CD4-positive, alpha-beta T cell (primary cell): ENCODE data around the gene TARM1. TPM values are rescaled to one million over a fixed set of nuclear protein-coding genes. Genes with fewer than 3 reads are reported as not detected.

ENCODE experiments used
- ATAC-seq: fragments of 200-7000 bp; cut with Tn5 transposase; one replicate; pipeline ENCODE4 v1.10.0; 2022; ENCODE audit warnings: mild to moderate bottlenecking; ENCODE audit not compliant: poor library complexity
- CTCF ChIA-PET: fragments of 350-600 bp; sonication (Branson Sonifier 250); formaldehyde crosslinking; loops from one replicate; lab custom pipeline; 2021; ENCODE audit warnings: antibody characterized with exemption, inconsistent platforms; lab: Charles Lee
- POLR2A ChIA-PET: fragments of 350-600 bp; sonication (Branson Sonifier 250); formaldehyde crosslinking; loops from one replicate; lab custom pipeline; 2021; ENCODE audit warnings: antibody characterized with exemption, inconsistent platforms; lab: Charles Lee
- DNase-seq, 14 experiments: peaks; one replicate each; pipeline ENCODE4 v3.0.0-alpha.2; 2013 to 2020; ENCODE audit warnings: mixed read lengths in 2 of 14
- H3K27ac ChIP-seq, 2 donors: one replicate each; pipeline versions ENCODE4 v1.5.1 to v1.7.0; 2013; ENCODE audit warnings: low read length in 2 of 2, low read depth in 1 of 2, mild to moderate bottlenecking in 1 of 2
- H3K27me3 ChIP-seq, 2 experiments: 1 replicate in 1 of 2; 2 replicates in 1 of 2; pipeline versions ENCODE4 v1.6.1 to v1.7.0; 2013; ENCODE audit warnings: low read length in 2 of 2, control low read depth in 1 of 2, mild to moderate bottlenecking in 1 of 2, moderate library complexity in 1 of 2; ENCODE audit not compliant: insufficient read depth in 2 of 2, control insufficient read depth in 1 of 2
- H3K36me3 ChIP-seq: one replicate; pipeline ENCODE4 v1.6.1; 2013; ENCODE audit warnings: low read length, control low read depth; ENCODE audit not compliant: insufficient read depth
- H3K4me1 ChIP-seq: one replicate; pipeline ENCODE4 v1.6.1; 2013; ENCODE audit warnings: low read length, control low read depth; ENCODE audit not compliant: insufficient read depth
- H3K4me3 ChIP-seq: one replicate; pipeline ENCODE4 v1.5.1; 2013; ENCODE audit warnings: mild to moderate bottlenecking, low read length, moderate library complexity
- H3K9me3 ChIP-seq, 2 experiments: 1 replicate in 1 of 2; 2 replicates in 1 of 2; pipeline versions ENCODE4 v1.6.1 to v1.7.0; 2013; ENCODE audit warnings: low read length in 2 of 2, mild to moderate bottlenecking in 2 of 2, control low read depth in 1 of 2, moderate library complexity in 1 of 2; ENCODE audit not compliant: control insufficient read depth in 1 of 2, insufficient read depth in 1 of 2
- H3K27ac Mint-ChIP-seq: one replicate; pipeline ENCODE4 v1.8.0; 2020; ENCODE audit warnings: mixed read lengths
- H3K27me3 Mint-ChIP-seq: one replicate; pipeline ENCODE4 v1.8.0; 2021; ENCODE audit warnings: mixed read lengths
- H3K36me3 Mint-ChIP-seq: one replicate; pipeline ENCODE4 v1.8.0; 2021; ENCODE audit warnings: low read depth, mixed read lengths
- H3K4me1 Mint-ChIP-seq: one replicate; pipeline ENCODE4 v1.8.0; 2021; ENCODE audit warnings: low read depth, mixed read lengths
- H3K4me3 Mint-ChIP-seq: one replicate; pipeline ENCODE4 v1.8.0; 2020; ENCODE audit warnings: mild to moderate bottlenecking, mixed read lengths
- H3K9me3 Mint-ChIP-seq: one replicate; pipeline ENCODE4 v1.8.0; 2020; ENCODE audit warnings: mixed read lengths
- CTCF ChIP-seq: fragments of 200-600 bp; IDR thresholded peaks from one replicate; pipeline ENCODE4 v1.8.0; 2022; ENCODE audit warnings: antibody characterized with exemption, mild to moderate bottlenecking
- intact Hi-C, 2 experiments: fragments of 100-400 bp; cut with DNase I in 1 of 2; cut with micrococcal nuclease in 1 of 2; formaldehyde crosslinking; loops; one replicate each; pipeline versions ENCODE4 v1.15.1 to v1.9.0; 2023 to 2025; cut with DNase I, micrococcal nuclease
- total RNA-seq, 174 experiments: library from RNA in 2 of 174; stranded (reverse) in 2 of 174; gene quantifications; one replicate each; pipeline ENCODE4 v1.2.3 and lab custom pipeline; 2021 to 2026

TARM1 gene
- total RNA-seq, 2 experiments from 2014 or later: not detected

GRCh38 chr19:54069470-54069869 is 11.7 kb downstream of the TARM1 start:
- DNase-seq (no peak), ATAC-seq (no peak)
- H3K27me3 Mint-ChIP-seq: peaks cover 14% of the 10 kb centered on the region
- Histone ChIP-seq H3K4me3 (no peak overlapping the region), H3K9me3 (peaks cover 0 to 12% of the 10 kb centered on the region in 2 experiments), H3K27ac (no peak overlapping the region), H3K36me3 (no peaks in the 10 kb centered on the region), H3K4me1 (no peaks in the 10 kb centered on the region), H3K27me3 (no peaks in the 10 kb centered on the region)
- H3K27ac Mint-ChIP-seq: no peak overlapping the region
- no peaks in the 10 kb centered on the region for H3K9me3 Mint-ChIP-seq
- ChIA-PET CTCF (no interaction called here), POLR2A (no interaction called here)
- H3K4me1 Mint-ChIP-seq: no peaks in the 10 kb centered on the region
- intact Hi-C loops: no loop called here
- no peak for TF ChIP-seq CTCF
- H3K4me3 Mint-ChIP-seq: no peak overlapping the region
- no peaks in the 10 kb centered on the region for H3K36me3 Mint-ChIP-seq

GRCh38 chr19:54063350-54064116 is 17.6 kb downstream of the TARM1 start, which contains the start of gene VSTM1:
TSS of gene VSTM1 (minus strand) at chr19:54063897. CDS start at chr19:54063777, 120 bp downstream.
- Histone ChIP-seq H3K4me1 (no peaks in the 10 kb centered on the region), H3K36me3 (no peaks in the 10 kb centered on the region), H3K27ac (no peak within 1 kb of the TSS), H3K27me3 (peaks cover 3 to 5% of the 10 kb centered on the region in 2 experiments), H3K4me3 (no peak within 1 kb of the TSS), H3K9me3 (peaks cover 0 to 9% of the 10 kb centered on the region in 2 experiments)
- Mint-ChIP-seq H3K4me3 (no peak within 1 kb of the TSS), H3K27ac (no peak within 1 kb of the TSS), H3K27me3 (peaks cover 28% of the 10 kb centered on the region), H3K9me3 (no peaks in the 10 kb centered on the region), H3K4me1 (no peaks in the 10 kb centered on the region), H3K36me3 (no peaks in the 10 kb centered on the region)
- no peak for DNase-seq
- no peak for TF ChIP-seq CTCF
- no peak for ATAC-seq
- POLR2A ChIA-PET: no interaction called here
- intact Hi-C loops: no loop called here
- CTCF ChIA-PET: no interaction called here

- TF ChIP-seq CTCF: no peak
- intact Hi-C loops: no loop called here
- H3K4me1 ChIP-seq: no peaks in the 10 kb centered on the region
- CTCF ChIA-PET: no interaction called here
- no peak overlapping the region for H3K4me3 ChIP-seq
- Mint-ChIP-seq H3K27ac (no peak overlapping the region), H3K4me1 (no peaks in the 10 kb centered on the region), H3K4me3 (no peak overlapping the region), H3K36me3 (no peaks in the 10 kb centered on the region), H3K27me3 (peaks cover 28% of the 10 kb centered on the region), H3K9me3 (no peaks in the 10 kb centered on the region)
- DNase-seq: peak in 2 of 14 experiments; percentile 12 to 16
- no peak overlapping the region for H3K27ac ChIP-seq
- H3K27me3 ChIP-seq: peaks cover 3 to 5% of the 10 kb centered on the region in 2 experiments
- H3K36me3 ChIP-seq: no peaks in the 10 kb centered on the region
- POLR2A ChIA-PET: no interaction called here
- H3K9me3 ChIP-seq: peaks cover 0 to 9% of the 10 kb centered on the region in 2 experiments
- ATAC-seq: no peak
These were observed 18.5 kb downstream of the TARM1 start for GRCh38 chr19:54062643-54063042.
